Caco-2 (cell line): ENCODE data around the gene COQ10B. TPM values are rescaled to one million over a fixed set of nuclear protein-coding genes. Genes with fewer than 3 reads are reported as not detected.

Source experiments
- BruUV-seq: library from RNA; stranded (reverse); fragments of 400-500 nt; replicated peaks from 2 replicates; lab custom pipeline; 2021; lab: Mats Ljungman, UMichigan
- CTCF ChIA-PET: fragments of 300-600 bp; sonication (Branson Sonifier 250); formaldehyde crosslinking; loops from one replicate; lab custom pipeline; 2022; ENCODE audit warnings: antibody characterized with exemption; lab: Charles Lee
- POLR2A ChIA-PET: fragments of 300-600 bp; sonication (Branson Sonifier 250); formaldehyde crosslinking; loops from one replicate; lab custom pipeline; 2022; ENCODE audit warnings: antibody characterized with exemption; lab: Charles Lee
- DNase-seq, 2 experiments: peaks; one replicate each; pipeline versions ENCODE4 v3.0.0 to v3.0.0-alpha.2; 2020 to 2022
- H3K27me3 ChIP-seq: replicated peaks from 2 replicates; pipeline ENCODE4 v1.6.0; 2011; ENCODE audit warnings: low read length; ENCODE audit not compliant: control insufficient read depth, insufficient read depth
- H3K36me3 ChIP-seq: 2 replicates; pipeline ENCODE4 v1.5.1; 2011; ENCODE audit warnings: low read length; ENCODE audit not compliant: control insufficient read depth, insufficient read depth
- H3K4me1 ChIP-seq: fragments of 250-450 bp; sonication (Bioruptor Pico); 2 replicates; pipeline ENCODE4 v1.5.1; 2020; ENCODE audit warnings: mild to moderate bottlenecking
- H3K4me3 ChIP-seq: 2 replicates; pipeline ENCODE4 v1.5.1; 2011; ENCODE audit warnings: low read depth, mild to moderate bottlenecking, control low read depth, low read length
- H3K9me3 ChIP-seq: fragments of 250-450 bp; sonication (Bioruptor Pico); 2 replicates; pipeline ENCODE4 v1.5.1; 2020; ENCODE audit warnings: mild to moderate bottlenecking, moderate library complexity
- H3K27ac Mint-ChIP-seq: one replicate; pipeline ENCODE4 v1.8.0; 2022; ENCODE audit warnings: mixed read lengths; ENCODE audit not compliant: unreplicated experiment
- H3K27me3 Mint-ChIP-seq: one replicate; pipeline ENCODE4 v1.8.0; 2022; ENCODE audit warnings: mixed read lengths; ENCODE audit not compliant: insufficient read depth, unreplicated experiment
- H3K36me3 Mint-ChIP-seq: one replicate; pipeline ENCODE4 v1.8.0; 2022; ENCODE audit warnings: mild to moderate bottlenecking, mixed read lengths; ENCODE audit not compliant: insufficient read depth, unreplicated experiment
- H3K4me1 Mint-ChIP-seq: one replicate; pipeline ENCODE4 v1.8.0; 2022; ENCODE audit warnings: low read depth, mixed read lengths; ENCODE audit not compliant: unreplicated experiment
- H3K4me3 Mint-ChIP-seq: one replicate; pipeline ENCODE4 v1.8.0; 2022; ENCODE audit warnings: mild to moderate bottlenecking, moderate library complexity, mixed read lengths; ENCODE audit not compliant: unreplicated experiment
- H3K9me3 Mint-ChIP-seq: one replicate; pipeline ENCODE4 v1.8.0; 2022; ENCODE audit warnings: mixed read lengths; ENCODE audit not compliant: unreplicated experiment
- intact Hi-C: fragments of 100-400 bp; cut with micrococcal nuclease; formaldehyde crosslinking; loops from one replicate; pipeline ENCODE4 v1.10.0; 2022; ENCODE audit not compliant: unreplicated experiment
- total RNA-seq: library from RNA; stranded (reverse); gene quantifications from 2 replicates; pipeline ENCODE4 v1.2.3, GENCODE V29; 2022
- TF ChIP-seq, protein P1 (sequence below), 2 experiments: fragments of 200-600 bp in 1 of 2; IDR thresholded peaks; 1 replicate in 1 of 2; 2 replicates in 1 of 2; pipeline versions ENCODE4 v1.5.1 to v1.8.0; 2011 to 2022; ENCODE audit warnings: antibody characterized with exemption in 1 of 2, control low read depth in 1 of 2, inconsistent platforms in 1 of 2, low read depth in 1 of 2, low read length in 1 of 2, mild to moderate bottlenecking in 1 of 2, moderate library complexity in 1 of 2; ENCODE audit not compliant: insufficient read depth in 1 of 2, severe bottlenecking in 1 of 2, unreplicated experiment in 1 of 2

Gene COQ10B
- total RNA-seq, 1 experiment from 2014 or later, result 22.5 TPM

DNA sequence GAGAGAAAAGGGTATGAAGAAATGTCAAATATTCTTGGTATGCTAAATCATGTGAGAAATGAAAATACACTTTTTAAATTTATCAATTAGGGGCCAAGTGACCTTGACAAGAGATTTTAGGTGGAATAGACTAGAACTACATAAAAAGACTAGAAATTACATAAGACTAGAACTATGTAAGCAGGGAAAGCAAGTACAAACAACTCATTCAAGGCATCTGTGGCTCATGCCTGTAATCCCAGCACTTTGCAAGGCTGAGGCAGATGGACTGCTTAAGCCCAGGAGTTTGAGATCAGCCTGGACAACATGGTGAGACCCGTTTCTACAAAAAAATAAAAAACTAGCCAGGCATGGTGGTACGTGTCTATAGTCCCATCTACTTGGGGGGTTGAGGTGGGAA, 38.8 kb upstream of the COQ10B start:
- TF ChIP-seq, protein P1, sequence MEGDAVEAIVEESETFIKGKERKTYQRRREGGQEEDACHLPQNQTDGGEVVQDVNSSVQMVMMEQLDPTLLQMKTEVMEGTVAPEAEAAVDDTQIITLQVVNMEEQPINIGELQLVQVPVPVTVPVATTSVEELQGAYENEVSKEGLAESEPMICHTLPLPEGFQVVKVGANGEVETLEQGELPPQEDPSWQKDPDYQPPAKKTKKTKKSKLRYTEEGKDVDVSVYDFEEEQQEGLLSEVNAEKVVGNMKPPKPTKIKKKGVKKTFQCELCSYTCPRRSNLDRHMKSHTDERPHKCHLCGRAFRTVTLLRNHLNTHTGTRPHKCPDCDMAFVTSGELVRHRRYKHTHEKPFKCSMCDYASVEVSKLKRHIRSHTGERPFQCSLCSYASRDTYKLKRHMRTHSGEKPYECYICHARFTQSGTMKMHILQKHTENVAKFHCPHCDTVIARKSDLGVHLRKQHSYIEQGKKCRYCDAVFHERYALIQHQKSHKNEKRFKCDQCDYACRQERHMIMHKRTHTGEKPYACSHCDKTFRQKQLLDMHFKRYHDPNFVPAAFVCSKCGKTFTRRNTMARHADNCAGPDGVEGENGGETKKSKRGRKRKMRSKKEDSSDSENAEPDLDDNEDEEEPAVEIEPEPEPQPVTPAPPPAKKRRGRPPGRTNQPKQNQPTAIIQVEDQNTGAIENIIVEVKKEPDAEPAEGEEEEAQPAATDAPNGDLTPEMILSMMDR (IDR thresholded peaks at IDR 0.05; ENCODE audit: insufficient read depth in 1 of 2, low read depth in 1 of 2, low read length in 1 of 2, severe bottlenecking in 1 of 2, unreplicated experiment in 1 of 2), result no peak
- ChIA-PET POLR2A (no interaction called here), CTCF (no interaction called here)
- H3K4me3 ChIP-seq, result no peak overlapping the region
- H3K27me3 Mint-ChIP-seq, result no peaks in the 10 kb centered on the region
- intact Hi-C loops, result no loop called here
- H3K27me3 ChIP-seq, result no peaks in the 10 kb centered on the region
- H3K36me3 ChIP-seq, result peaks cover 4% of the 10 kb centered on the region
- no peaks in the 10 kb centered on the region for H3K4me1 ChIP-seq
- peaks cover 85% of the 10 kb centered on the region for H3K36me3 Mint-ChIP-seq
- no peaks in the 10 kb centered on the region for H3K4me1 Mint-ChIP-seq
- no TSS peak for BruUV-seq
- no peak overlapping the region for H3K27ac Mint-ChIP-seq
- no peaks in the 10 kb centered on the region for H3K9me3 Mint-ChIP-seq
- H3K4me3 Mint-ChIP-seq, result no peak overlapping the region
- no peak for DNase-seq
- no peaks in the 10 kb centered on the region for H3K9me3 ChIP-seq

DNA sequence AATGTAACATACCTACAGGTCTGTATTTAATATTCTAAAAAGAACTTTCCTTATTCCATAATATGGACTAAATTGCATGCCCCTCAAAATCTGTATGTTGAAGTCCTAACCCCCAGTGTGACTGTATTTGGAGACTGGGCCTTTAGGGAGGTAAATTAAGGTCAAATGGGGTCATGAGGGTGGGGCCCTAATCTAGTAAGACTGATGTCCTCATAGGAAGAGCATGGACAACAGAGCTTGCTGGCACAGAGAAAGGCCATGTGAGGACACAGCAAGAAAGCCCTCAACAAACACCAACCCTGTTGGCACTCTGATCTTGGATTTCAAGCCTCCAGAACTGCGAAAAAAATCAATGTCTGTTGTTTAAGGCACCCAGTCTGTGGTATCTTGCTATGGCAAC, 37.1 kb upstream of the COQ10B start:
- no peak overlapping the region for H3K27ac Mint-ChIP-seq
- no peak for DNase-seq
- Histone ChIP-seq H3K27me3 (no peaks in the 10 kb centered on the region), H3K4me1 (no peaks in the 10 kb centered on the region), H3K4me3 (no peak overlapping the region), H3K36me3 (peaks cover 4% of the 10 kb centered on the region), H3K9me3 (no peaks in the 10 kb centered on the region)
- H3K9me3 Mint-ChIP-seq, result no peaks in the 10 kb centered on the region
- TF ChIP-seq, protein P1 (IDR thresholded peaks at IDR 0.05; ENCODE audit: insufficient read depth in 1 of 2, low read depth in 1 of 2, low read length in 1 of 2, severe bottlenecking in 1 of 2, unreplicated experiment in 1 of 2), result no peak
- POLR2A ChIA-PET, result no interaction called here
- intact Hi-C loops, result no loop called here
- no TSS peak for BruUV-seq
- CTCF ChIA-PET, result no interaction called here
- H3K36me3 Mint-ChIP-seq, result peaks cover 84% of the 10 kb centered on the region
- no peaks in the 10 kb centered on the region for H3K27me3 Mint-ChIP-seq
- no peaks in the 10 kb centered on the region for H3K4me1 Mint-ChIP-seq
- H3K4me3 Mint-ChIP-seq, result no peak overlapping the region

DNA sequence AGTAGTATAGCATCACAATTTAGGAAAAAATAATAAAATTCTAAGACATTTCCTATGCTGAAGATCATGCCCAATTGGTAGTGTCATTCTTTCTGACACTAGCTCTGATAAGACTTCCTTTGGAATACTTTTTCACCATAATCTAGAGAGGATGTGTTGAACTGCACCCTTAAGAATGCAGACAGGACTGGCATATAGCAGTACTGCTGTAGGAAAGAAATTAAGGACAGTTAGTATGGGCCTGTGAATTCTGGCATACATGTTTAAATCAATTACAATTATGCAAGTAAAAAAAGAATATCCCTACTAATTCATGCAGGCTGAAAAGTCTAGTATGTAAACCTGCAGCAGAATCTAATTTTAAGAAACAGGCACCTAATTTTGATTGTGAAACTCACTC, 33.9 kb upstream of the COQ10B start:
- Mint-ChIP-seq H3K36me3 (peaks cover 81% of the 10 kb centered on the region), H3K4me1 (no peaks in the 10 kb centered on the region), H3K4me3 (no peak overlapping the region), H3K27ac (no peak overlapping the region), H3K9me3 (no peaks in the 10 kb centered on the region), H3K27me3 (no peaks in the 10 kb centered on the region)
- peaks cover 12% of the 10 kb centered on the region; the same call in 1 of the 2 replicates for H3K4me1 ChIP-seq
- BruUV-seq, result no TSS peak
- H3K4me3 ChIP-seq, result no peak overlapping the region
- ChIA-PET POLR2A (no interaction called here), CTCF (no interaction called here)
- no peaks in the 10 kb centered on the region for H3K9me3 ChIP-seq
- DNase-seq, result no peak
- H3K36me3 ChIP-seq, result peaks cover 4% of the 10 kb centered on the region
- TF ChIP-seq, protein P1 (IDR thresholded peaks at IDR 0.05; ENCODE audit: insufficient read depth in 1 of 2, low read depth in 1 of 2, low read length in 1 of 2, severe bottlenecking in 1 of 2, unreplicated experiment in 1 of 2), result no peak
- intact Hi-C loops, result no loop called here
- H3K27me3 ChIP-seq, result no peaks in the 10 kb centered on the region
